Osteocyte (in vitro differentiated cells): Measurements from ENCODE around the gene RFC2. TPM values are rescaled to one million over a fixed set of nuclear protein-coding genes. Genes with fewer than 3 reads are reported as not detected.

Experiments
- DNase-seq: peaks from one replicate; pipeline ENCODE4 v3.0.0; 2021; ENCODE audit warnings: mixed read lengths; ENCODE audit not compliant: unreplicated experiment; ENCODE audit errors: extremely low spot score
- H3K27ac Mint-ChIP-seq: one replicate; pipeline ENCODE4 v1.8.0; 2021; ENCODE audit warnings: mild to moderate bottlenecking, mixed read lengths; ENCODE audit not compliant: unreplicated experiment
- H3K27me3 Mint-ChIP-seq: one replicate; pipeline ENCODE4 v1.8.0; 2021; ENCODE audit warnings: mixed read lengths; ENCODE audit not compliant: unreplicated experiment
- H3K36me3 Mint-ChIP-seq: one replicate; pipeline ENCODE4 v1.8.0; 2021; ENCODE audit warnings: mixed read lengths; ENCODE audit not compliant: unreplicated experiment
- H3K4me1 Mint-ChIP-seq: one replicate; pipeline ENCODE4 v1.8.0; 2021; ENCODE audit warnings: mixed read lengths; ENCODE audit not compliant: unreplicated experiment
- H3K4me3 Mint-ChIP-seq: one replicate; pipeline ENCODE4 v1.8.0; 2021; ENCODE audit warnings: mild to moderate bottlenecking, moderate library complexity, mixed read lengths; ENCODE audit not compliant: unreplicated experiment
- H3K9me3 Mint-ChIP-seq: one replicate; pipeline ENCODE4 v1.8.0; 2021; ENCODE audit warnings: mixed read lengths; ENCODE audit not compliant: unreplicated experiment
- CTCF ChIP-seq: fragments of 200-600 bp; sonication (generic); IDR thresholded peaks from 2 replicates; pipeline ENCODE4 v1.5.0; 2021; ENCODE audit warnings: antibody characterized with exemption, mild to moderate bottlenecking, moderate library complexity
- long read RNA-seq: library from polyadenylated mRNA; unstranded; transcript quantifications from one replicate; pipeline ENCODE4 v2.0.0, GENCODE V29; 2021
- total RNA-seq: library from RNA; stranded (reverse); gene quantifications from 2 replicates; pipeline ENCODE4 v1.2.1, GENCODE V29; 2021

RFC2 gene
- 13.5 and 13.8 TPM in 2 replicates for total RNA-seq
- long read RNA-seq, transcript RFC2-201 (11 exons, 1,695 nt): major isoform, 54 of 69 reads
- long read RNA-seq, partial matches to known transcripts: 3 of 69 reads
- long read RNA-seq, other reads (novel, unspliced or antisense): 7 of 69 reads

- Mint-ChIP-seq H3K36me3 (peaks cover 10% of the 10 kb centered on the region), H3K27me3 (no peaks in the 10 kb centered on the region), H3K9me3 (no peaks in the 10 kb centered on the region), H3K4me3 (peak within 1 kb of the TSS; percentile 89), H3K4me1 (peaks cover 35% of the 10 kb centered on the region), H3K27ac (peak within 1 kb of the TSS; percentile 98)
- DNase-seq: peak; percentile 99
- no peak for TF ChIP-seq CTCF
Observed at GRCh38 chr7:74254129-74254857, at the start of gene RFC2. RFC2 (minus strand) TSS chr7:74254399; CDS start chr7:74254383, 16 bp downstream.

- Mint-ChIP-seq H3K4me3 (no peak overlapping the region), H3K9me3 (no peaks in the 10 kb centered on the region), H3K4me1 (peaks cover 26% of the 10 kb centered on the region), H3K27ac (no peak overlapping the region), H3K27me3 (no peaks in the 10 kb centered on the region), H3K36me3 (no peaks in the 10 kb centered on the region)
- TF ChIP-seq CTCF: no peak
- no peak for DNase-seq
Observed at GRCh38 chr7:74302745-74303221, 48.6 kb upstream of the RFC2 start.

GRCh38 chr7:74300926-74301325 lies 46.7 kb upstream of the RFC2 start:
- H3K27me3 Mint-ChIP-seq: no peaks in the 10 kb centered on the region
- no peaks in the 10 kb centered on the region for H3K9me3 Mint-ChIP-seq
- no peak overlapping the region for H3K27ac Mint-ChIP-seq
- no peak for TF ChIP-seq CTCF
- no peak overlapping the region for H3K4me3 Mint-ChIP-seq
- no peak for DNase-seq
- H3K36me3 Mint-ChIP-seq: peaks cover 3% of the 10 kb centered on the region
- H3K4me1 Mint-ChIP-seq: peaks cover 10% of the 10 kb centered on the region

GRCh38 chr7:74299401-74299800 lies 45.2 kb upstream of the RFC2 start:
- Mint-ChIP-seq H3K4me1 (peaks cover 18% of the 10 kb centered on the region), H3K4me3 (no peak overlapping the region), H3K9me3 (no peaks in the 10 kb centered on the region), H3K27ac (no peak overlapping the region), H3K36me3 (peaks cover 5% of the 10 kb centered on the region), H3K27me3 (no peaks in the 10 kb centered on the region)
- no peak for DNase-seq
- no peak for TF ChIP-seq CTCF

- Mint-ChIP-seq H3K27me3 (no peaks in the 10 kb centered on the region), H3K4me1 (peaks cover 22% of the 10 kb centered on the region)
Observed at GRCh38 chr7:74297516-74298233, 43.5 kb upstream of the RFC2 start.

More at GRCh38 chr7:74297516-74298233, 43.5 kb upstream of the RFC2 start:
- H3K9me3 Mint-ChIP-seq: no peaks in the 10 kb centered on the region
- TF ChIP-seq CTCF: no peak
- no peak overlapping the region for H3K4me3 Mint-ChIP-seq
- H3K36me3 Mint-ChIP-seq: peaks cover 5% of the 10 kb centered on the region
- no peak for DNase-seq
- no peak overlapping the region for H3K27ac Mint-ChIP-seq
